ENCODE results near the gene ROR1. TPM values are rescaled to one million over a fixed set of nuclear protein-coding genes. Genes with fewer than 3 reads are reported as not detected.

The ROR1 gene
- total and polyA plus RNA-seq, 2 of the 13 experiments (the other 11 are each of a cell fraction or from before 2014, with no cell fraction given), result 0.58 to 2.3 TPM

DNA sequence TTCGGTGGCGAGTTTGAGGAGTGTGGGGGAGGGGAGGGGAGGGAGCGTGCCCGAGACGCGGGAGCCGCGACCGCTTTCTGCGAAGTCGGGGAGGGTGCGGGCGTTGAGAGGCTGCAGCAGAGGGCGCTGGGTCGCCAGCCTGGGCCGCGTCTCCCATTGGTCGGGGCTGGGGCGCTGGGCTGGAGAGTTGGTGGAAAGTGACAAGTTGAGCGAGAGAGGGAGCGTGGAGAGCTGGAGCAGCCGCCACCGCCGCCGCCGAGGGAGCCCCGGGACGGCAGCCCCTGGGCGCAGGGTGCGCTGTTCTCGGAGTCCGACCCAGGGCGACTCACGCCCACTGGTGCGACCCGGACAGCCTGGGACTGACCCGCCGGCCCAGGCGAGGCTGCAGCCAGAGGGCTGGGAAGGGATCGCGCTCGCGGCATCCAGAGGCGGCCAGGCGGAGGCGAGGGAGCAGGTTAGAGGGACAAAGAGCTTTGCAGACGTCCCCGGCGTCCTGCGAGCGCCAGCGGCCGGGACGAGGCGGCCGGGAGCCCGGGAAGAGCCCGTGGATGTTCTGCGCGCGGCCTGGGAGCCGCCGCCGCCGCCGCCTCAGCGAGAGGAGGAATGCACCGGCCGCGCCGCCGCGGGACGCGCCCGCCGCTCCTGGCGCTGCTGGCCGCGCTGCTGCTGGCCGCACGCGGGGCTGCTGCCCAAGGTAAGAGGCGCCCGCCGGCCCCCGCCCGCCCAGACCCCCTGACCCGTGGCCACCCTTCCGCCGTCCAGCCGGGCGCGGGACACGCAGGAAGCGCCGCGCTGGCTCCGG lies at the start of gene ROR1 (continued):
- TF ChIP-seq, protein P1, sequence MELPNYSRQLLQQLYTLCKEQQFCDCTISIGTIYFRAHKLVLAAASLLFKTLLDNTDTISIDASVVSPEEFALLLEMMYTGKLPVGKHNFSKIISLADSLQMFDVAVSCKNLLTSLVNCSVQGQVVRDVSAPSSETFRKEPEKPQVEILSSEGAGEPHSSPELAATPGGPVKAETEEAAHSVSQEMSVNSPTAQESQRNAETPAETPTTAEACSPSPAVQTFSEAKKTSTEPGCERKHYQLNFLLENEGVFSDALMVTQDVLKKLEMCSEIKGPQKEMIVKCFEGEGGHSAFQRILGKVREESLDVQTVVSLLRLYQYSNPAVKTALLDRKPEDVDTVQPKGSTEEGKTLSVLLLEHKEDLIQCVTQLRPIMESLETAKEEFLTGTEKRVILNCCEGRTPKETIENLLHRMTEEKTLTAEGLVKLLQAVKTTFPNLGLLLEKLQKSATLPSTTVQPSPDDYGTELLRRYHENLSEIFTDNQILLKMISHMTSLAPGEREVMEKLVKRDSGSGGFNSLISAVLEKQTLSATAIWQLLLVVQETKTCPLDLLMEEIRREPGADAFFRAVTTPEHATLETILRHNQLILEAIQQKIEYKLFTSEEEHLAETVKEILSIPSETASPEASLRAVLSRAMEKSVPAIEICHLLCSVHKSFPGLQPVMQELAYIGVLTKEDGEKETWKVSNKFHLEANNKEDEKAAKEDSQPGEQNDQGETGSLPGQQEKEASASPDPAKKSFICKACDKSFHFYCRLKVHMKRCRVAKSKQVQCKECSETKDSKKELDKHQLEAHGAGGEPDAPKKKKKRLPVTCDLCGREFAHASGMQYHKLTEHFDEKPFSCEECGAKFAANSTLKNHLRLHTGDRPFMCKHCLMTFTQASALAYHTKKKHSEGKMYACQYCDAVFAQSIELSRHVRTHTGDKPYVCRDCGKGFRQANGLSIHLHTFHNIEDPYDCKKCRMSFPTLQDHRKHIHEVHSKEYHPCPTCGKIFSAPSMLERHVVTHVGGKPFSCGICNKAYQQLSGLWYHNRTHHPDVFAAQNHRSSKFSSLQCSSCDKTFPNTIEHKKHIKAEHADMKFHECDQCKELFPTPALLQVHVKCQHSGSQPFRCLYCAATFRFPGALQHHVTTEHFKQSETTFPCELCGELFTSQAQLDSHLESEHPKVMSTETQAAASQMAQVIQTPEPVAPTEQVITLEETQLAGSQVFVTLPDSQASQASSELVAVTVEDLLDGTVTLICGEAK (IDR thresholded peaks at IDR 0.05), result no peak
- TF ChIP-seq, protein P1 (CRISPR knock-in tag; IDR thresholded peaks at IDR 0.05), result 0 out of 2 replicates have a peak, but pooled peaks have one; percentile 29
- TF ChIP-seq ZNF446 (CRISPR knock-in tag; IDR thresholded peaks at IDR 0.05), result peak; percentile 73
- TF ChIP-seq ZNF775 (CRISPR knock-in tag; IDR thresholded peaks at IDR 0.05; ENCODE audit: borderline replicate concordance), result 0 out of 2 replicates have a peak, but pooled peaks have one; percentile 22
- 0 out of 2 replicates have a peak, but pooled peaks have one; percentile 42 for TF ChIP-seq KMT2B (CRISPR knock-in tag; IDR thresholded peaks at IDR 0.05)
- TF ChIP-seq PCBP1 (IDR thresholded peaks at IDR 0.05; ENCODE audit: borderline replicate concordance, low read depth, low read length), result peak; percentile 97
- TF ChIP-seq DZIP1 (CRISPR knock-in tag; IDR thresholded peaks at IDR 0.05), result 0 out of 2 replicates have a peak, but pooled peaks have one; percentile 65
- peak; percentile 71; the same call in 1 of the 2 replicates for TF ChIP-seq ZNF776 (CRISPR knock-in tag; IDR thresholded peaks at IDR 0.05)
- peak in 1 of 2 experiments; percentile 54; a peak in 2 of 4 replicates for TF ChIP-seq ATF4 (CRISPR knock-in tag; IDR thresholded peaks at IDR 0.05)
- 0 out of 2 replicates have a peak, but pooled peaks have one; percentile 47 for TF ChIP-seq ZNF264 (CRISPR knock-in tag; IDR thresholded peaks at IDR 0.05)
- TF ChIP-seq ZMYM4 (CRISPR knock-in tag; IDR thresholded peaks at IDR 0.05), result peak; percentile 67
- peak; percentile 70; the same call in 1 of the 2 replicates for TF ChIP-seq ZNF788 (CRISPR knock-in tag; IDR thresholded peaks at IDR 0.05; ENCODE audit: borderline replicate concordance)
- peak; percentile 62; the same call in 1 of the 2 replicates for TF ChIP-seq SP4 (CRISPR knock-in tag; IDR thresholded peaks at IDR 0.05)

All from HepG2 (cell line).